DMS53 (cell line): ENCODE results near the gene MAP4.
A peak's percentile ranks its signal among the peaks of the same experiment; 100 is the strongest.

Source experiments
- DNase-seq: peaks from one replicate; lab custom pipeline; 2025; lab: John Stamatoyannopoulos, UW

MAP4 gene

GRCh38 chr3:47863391-47864128 is 152.7 kb downstream of the MAP4 start:
- no peak for DNase-seq

GRCh38 chr3:47859956-47860605 is 156.1 kb downstream of the MAP4 start:
- DNase-seq: no peak

GRCh38 chr3:47857151-47857550 is 159.1 kb downstream of the MAP4 start:
- no peak for DNase-seq

GRCh38 chr3:47856669-47857068 is 159.5 kb downstream of the MAP4 start:
- no peak for DNase-seq

GRCh38 chr3:47855461-47856383 is 160.5 kb downstream of the MAP4 start:
- no peak for DNase-seq

GRCh38 chr3:47854720-47855455 is 161.3 kb downstream of the MAP4 start:
- DNase-seq: no peak

- DNase-seq: no peak
Measured at GRCh38 chr3:47854267-47854666, 161.9 kb downstream of the MAP4 start.

- no peak for DNase-seq
Measured at GRCh38 chr3:47852604-47853602, 163.3 kb downstream of the MAP4 start.

- DNase-seq: no peak
Measured at GRCh38 chr3:47851888-47852603, 164.2 kb downstream of the MAP4 start.

- no peak for DNase-seq
Measured at GRCh38 chr3:47850564-47851410, 165.4 kb downstream of the MAP4 start.

- peak; percentile 30 for DNase-seq
Measured at GRCh38 chr3:47849699-47850563, 166.3 kb downstream of the MAP4 start.

GRCh38 chr3:47849186-47849698 is 167.0 kb downstream of the MAP4 start:
- DNase-seq: peak; percentile 3

GRCh38 chr3:47848599-47849117 is 167.6 kb downstream of the MAP4 start:
- DNase-seq: no peak

GRCh38 chr3:47847801-47848518 is 168.3 kb downstream of the MAP4 start:
- DNase-seq: no peak

- no peak for DNase-seq
Measured at GRCh38 chr3:47847260-47847659, 169.0 kb downstream of the MAP4 start.

GRCh38 chr3:47846880-47847248 is 169.4 kb downstream of the MAP4 start:
- DNase-seq: no peak
